ELR (cell line): Measurements from ENCODE around the gene CREB3L1.
"Not testable (repeated sequence)": the region's sequence is repeated elsewhere in the genome, so short reads cannot be mapped to it uniquely, and the experiment has no call there.

ENCODE experiments used
- DNase-seq: peaks from one replicate; pipeline ENCODE4 v3.0.0-alpha.2; 2015; ENCODE audit warnings: low read depth

CREB3L1 gene

GRCh38 chr11:46249103-46249937 is 28.1 kb upstream of the CREB3L1 start:
- DNase-seq, result peak; percentile 38

DNA sequence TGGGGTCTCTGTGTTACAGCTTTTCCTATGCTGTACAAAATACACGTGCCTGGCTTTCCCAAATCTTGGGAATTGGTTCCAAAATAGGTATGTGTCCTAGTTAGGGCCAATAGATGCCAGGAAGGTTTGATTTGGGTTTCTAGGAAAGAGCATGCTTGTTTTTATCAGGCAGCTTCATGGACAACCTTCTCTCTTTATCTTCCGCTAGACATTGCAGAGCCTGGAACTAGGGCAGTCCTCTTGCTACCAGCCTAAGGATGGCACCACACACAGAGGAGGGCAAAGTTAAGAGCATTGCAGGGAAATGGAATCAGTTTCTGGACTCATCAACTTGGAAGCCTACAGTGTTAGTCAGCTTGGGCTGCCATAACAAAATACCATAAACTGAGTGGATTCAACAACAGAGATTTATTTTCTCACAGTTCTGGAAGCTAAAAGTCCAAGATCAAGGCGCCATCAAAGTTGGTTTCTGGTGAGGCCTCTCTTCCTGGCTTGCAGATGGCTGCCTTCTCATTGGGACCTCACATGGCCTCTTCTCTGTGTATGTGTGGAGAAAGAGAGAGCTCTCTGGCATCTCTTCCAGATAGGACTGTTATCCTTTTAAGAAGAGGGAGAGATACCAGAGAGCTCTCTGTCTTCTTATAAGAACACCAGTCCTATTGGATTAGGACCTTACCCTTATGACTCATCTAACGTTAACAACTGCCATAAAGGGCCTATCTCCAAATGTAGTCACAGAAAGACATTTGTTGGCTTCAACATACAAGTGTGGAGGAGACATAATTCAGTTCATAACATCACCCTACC is 27.3 kb upstream of the CREB3L1 start:
- DNase-seq, result peak; percentile 56

- no peak for DNase-seq
Observed at GRCh38 chr11:46250745-46251052, 26.8 kb upstream of the CREB3L1 start.

GRCh38 chr11:46251954-46252353 is 25.5 kb upstream of the CREB3L1 start:
- no peak for DNase-seq

GRCh38 chr11:46252373-46252914 is 25.0 kb upstream of the CREB3L1 start:
- no peak for DNase-seq

DNA sequence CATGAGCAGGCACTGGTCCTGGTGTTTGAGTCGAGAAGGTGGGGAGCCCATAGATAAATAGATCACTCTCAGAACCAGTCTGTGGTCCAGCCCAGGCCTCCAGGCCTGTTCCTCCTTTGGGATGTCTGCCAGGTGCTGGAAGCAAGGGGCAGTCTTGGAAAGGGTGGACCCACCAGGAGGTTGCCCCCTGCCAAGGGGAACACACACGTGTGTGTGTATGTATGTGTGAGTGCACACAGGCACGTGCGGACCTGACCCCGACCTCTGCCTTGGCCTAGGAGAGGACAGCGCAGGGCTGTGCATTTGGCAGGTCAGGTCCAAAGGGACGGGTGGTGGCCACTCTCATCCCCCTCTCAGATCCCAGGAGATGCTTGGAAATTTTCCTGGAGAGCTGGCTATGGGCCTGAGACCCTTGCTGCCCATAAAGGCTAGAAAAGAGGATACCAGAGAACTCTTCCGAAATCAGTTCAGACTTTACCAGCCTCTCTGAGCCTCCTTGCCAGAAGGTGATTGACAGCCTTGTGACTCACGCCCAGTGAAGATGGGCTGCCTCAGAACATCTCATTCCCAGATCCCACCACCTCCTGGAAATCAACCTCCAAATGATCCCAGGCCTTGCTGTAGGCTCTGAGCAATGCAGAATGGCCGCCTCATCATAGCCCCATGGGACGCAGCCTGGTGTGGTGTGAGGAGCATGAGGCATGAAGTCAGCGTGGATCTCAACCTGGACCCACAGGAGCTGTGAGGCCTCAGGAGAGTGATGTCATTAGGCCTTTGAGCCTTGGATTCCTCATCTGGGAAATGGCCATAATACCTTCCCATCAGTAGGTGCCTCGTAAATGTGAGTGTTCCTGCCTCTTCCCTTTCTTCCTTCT is 24.0 kb upstream of the CREB3L1 start:
- DNase-seq, result peak; percentile 4

- DNase-seq, result no peak
Observed at GRCh38 chr11:46254133-46254491, 23.4 kb upstream of the CREB3L1 start.

DNA sequence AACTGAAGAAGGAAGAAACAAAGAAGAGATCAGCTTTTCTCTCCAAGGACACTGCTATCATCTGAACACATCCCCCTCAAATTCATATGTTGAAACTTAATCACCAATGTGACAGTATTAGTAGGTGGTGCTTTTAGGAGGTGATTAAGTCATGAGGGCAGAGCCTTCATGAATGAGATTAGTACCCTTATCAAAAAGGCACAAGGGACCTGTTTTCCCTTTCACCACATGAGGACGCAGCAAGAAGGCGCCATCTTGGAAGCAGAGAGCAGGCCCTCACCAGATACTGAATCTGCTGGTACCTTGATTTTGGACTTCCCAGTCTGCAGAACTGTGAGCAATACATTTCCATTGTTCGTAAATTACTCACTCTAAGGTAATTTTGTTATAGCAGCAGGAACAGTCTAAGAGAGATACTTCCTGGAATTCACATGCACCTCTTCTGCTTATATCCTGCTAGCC is 20.9 kb upstream of the CREB3L1 start:
- no peak for DNase-seq

DNA sequence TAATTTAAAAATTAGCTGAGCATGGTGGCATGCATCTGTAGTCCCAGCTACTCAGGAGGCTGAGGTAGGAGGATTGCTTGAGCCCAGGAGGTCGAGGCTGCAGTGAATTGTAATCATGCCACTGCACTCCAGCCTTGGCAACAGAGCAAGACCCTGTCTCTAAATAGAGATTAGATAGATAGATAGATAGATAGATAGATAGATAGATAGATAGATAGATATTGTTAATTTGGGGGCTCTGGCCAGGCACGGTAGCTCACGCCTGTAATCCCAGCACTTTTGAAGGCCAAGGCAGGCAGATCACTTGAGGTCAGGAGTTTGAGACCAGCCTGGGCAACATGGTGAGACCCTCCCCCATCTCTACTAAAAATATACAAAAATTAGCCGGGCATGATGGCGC is 18.1 kb upstream of the CREB3L1 start:
- not testable (repeated sequence) for DNase-seq

DNA sequence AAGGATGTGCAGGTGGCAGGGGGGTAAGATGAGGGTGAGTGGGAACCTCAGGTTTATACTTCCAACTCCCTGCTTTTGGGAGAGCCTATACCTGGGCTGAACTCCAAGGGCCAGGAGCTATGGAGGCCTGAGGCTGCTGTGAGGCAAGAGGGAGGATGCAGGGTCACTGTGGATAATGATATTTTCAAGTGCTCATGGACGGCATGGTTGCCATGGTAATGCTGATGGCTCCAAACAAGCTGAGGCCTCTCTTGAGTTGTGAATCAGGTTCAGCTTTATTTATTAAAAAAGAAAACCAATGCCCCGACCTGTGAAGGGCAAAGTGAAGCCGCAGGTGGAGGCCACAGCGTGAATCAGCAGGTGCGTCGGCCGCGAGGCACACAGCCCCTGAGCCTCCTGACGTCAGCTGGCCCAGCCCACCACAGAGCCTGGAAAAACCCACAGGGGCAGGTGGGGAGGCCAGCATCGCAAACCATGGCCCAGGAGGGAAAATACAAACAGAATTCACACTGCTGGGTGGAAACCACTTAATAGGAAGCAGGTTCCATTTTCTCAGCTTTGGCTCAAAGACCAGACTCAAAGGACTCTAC is 17.4 kb upstream of the CREB3L1 start:
- no peak for DNase-seq

DNA sequence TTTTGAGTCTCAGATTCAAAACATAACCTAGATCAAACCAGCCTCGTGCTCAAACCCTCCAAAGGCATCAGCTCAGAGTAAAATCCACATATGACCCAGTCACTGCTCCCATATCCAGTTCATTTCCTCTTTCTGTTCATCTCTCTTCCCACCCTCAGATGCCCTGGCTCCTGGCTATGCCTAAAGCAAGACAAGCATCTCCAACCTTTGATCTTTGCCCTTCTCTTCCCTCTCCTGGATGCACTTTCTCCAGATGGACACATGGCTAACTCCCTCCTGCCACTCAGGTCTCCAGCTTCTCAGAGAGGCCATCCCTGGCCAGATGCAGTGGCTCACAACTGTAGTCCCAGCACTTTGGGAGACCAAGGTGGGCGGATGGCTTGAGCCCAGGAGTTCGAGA is 14.3 kb upstream of the CREB3L1 start:
- DNase-seq, result no peak

- DNase-seq, result no peak
Observed at GRCh38 chr11:46264030-46264429, 13.4 kb upstream of the CREB3L1 start.

- DNase-seq, result no peak
Observed at GRCh38 chr11:46264976-46265375, 12.5 kb upstream of the CREB3L1 start.

- no peak for DNase-seq
Observed at GRCh38 chr11:46265764-46266163, 11.7 kb upstream of the CREB3L1 start.

GRCh38 chr11:46267930-46268329 is 9.5 kb upstream of the CREB3L1 start:
- DNase-seq, result no peak

- DNase-seq, result no peak
Observed at GRCh38 chr11:46270684-46271083, 6.8 kb upstream of the CREB3L1 start.

GRCh38 chr11:46271407-46271806 is 6.1 kb upstream of the CREB3L1 start:
- no peak for DNase-seq

- DNase-seq, result no peak
Observed at GRCh38 chr11:46271875-46272815, 5.3 kb upstream of the CREB3L1 start.

- DNase-seq, result peak; percentile 85
Observed at GRCh38 chr11:46272816-46273427, 4.5 kb upstream of the CREB3L1 start.
